Bronchus fibroblast of lung (primary cell): Measurements from ENCODE around the gene ARF1. TPM values are rescaled to one million over a fixed set of nuclear protein-coding genes. Genes with fewer than 3 reads are reported as not detected.

Experiments used
- total RNA-seq: library from RNA; depleted of rRNA; stranded (reverse); fragments of >200 nt; gene quantifications from 2 replicates; pipeline ENCODE4 v1.2.3, GENCODE V29; 2015

ARF1 gene
- 589 and 617 TPM in 2 replicates for total RNA-seq

GRCh38 chr1:228082214-228082917 lies at the start of gene ARF1:
ARF1 (plus strand) TSS chr1:228082708; CDS start chr1:228097115, 14,407 bp downstream.

DNA sequence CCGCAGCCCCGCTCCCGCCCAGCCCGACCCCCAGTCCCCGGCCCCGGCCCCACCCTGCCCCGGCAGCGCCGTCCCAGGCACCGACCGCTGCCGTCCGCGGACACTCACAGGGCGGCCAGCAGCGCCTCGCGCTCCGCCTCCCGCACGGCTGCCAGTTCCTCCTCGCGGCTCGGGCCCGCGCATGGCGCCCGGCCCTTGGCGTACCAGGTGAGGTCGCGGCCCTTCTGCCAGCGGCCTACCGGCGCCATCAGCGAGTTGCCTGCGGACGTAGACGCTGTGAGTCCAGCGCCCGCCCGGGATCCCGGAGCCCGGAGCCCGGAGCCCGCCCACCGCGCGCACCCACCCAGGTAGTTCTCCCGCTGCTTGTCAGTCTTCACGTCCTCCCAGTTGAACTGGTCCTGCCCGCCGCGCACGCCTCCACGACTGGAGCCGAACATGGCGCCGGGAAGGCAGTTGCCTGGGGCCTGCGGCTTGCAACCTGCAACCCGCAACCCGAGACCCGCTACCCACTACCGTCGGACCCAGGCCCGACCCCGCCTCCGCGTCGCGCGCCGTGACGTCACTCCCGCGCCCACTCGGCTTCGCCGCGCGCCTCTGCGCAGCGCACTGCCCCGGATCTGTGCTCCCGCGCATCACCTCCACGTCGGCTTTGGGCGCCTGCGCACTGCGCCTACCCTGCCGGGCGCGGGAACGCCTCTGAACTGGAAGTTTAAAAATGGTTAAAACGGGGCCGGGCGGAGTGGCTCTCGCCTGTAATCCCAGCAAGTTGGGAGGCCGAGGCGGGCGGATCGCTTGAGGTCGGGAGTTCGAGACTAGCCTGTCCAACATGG lies 20.5 kb downstream of the ARF1 start, which contains the start of gene C1orf35:
Gene C1orf35 (minus strand): TSS at position 535 of the 830 bp plus-strand sequence. CDS start 98 bp downstream, at position 437.

GRCh38 chr1:228109073-228109961 lies 26.8 kb downstream of the ARF1 start, which contains the start of gene MRPL55:
MRPL55 (minus strand) TSS chr1:228109299; CDS start chr1:228108260, 1,039 bp downstream.

DNA sequence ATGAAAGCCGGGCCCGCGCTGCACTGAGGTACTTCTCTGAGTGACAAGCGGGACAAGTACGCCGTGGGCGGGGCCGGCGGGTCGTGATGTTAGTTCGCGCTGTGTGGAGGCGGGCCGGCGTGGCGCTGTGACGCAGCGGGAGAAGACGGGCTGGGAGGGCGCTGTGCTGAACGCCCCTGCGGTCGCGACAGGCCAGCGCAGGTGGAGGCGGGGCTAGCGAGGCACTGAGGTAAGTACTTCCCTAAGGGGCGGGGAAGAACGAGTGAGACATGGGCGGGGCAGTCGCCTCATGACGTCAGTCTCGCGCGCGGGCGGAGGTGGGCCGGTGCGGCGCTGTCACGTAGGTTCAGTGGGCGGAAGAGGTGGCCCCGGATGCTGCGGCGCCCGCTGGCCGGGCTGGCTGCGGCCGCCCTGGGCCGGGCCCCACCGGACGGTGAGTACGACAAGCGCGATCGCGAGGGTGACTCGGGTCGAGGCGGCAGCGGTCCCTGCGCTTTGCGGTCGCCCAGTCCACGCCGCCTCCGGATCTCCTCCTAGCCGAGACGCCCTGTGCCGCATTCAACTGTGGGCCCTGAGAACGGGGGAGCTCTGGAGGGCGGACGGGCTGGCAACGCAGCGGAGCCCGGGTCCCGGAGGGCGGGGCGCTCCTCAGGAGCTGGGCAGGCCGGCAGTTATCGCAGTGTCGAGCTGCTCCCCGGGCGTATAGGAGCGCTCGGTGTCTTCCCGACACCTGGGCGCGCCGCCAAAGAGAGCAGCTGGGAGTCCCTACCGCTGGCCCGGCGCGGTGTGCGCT lies 57.6 kb downstream of the ARF1 start, which contains the start of gene GUK1:
Gene GUK1 (plus strand): TSS at position 349 of the 793 bp plus-strand sequence. CDS start 24 bp downstream, at position 373.

Other genes starting within 250 kb of the ARF1 start
- gene WNT9A, start 134.8 kb upstream of the ARF1 start, total RNA-seq, result 0.30 and 0.50 TPM in 2 replicates
- not detected in 2 replicates for gene WNT3A, start 75.7 kb upstream of the ARF1 start, total RNA-seq
- 12.6 and 16.0 TPM in 2 replicates for gene C1orf35, start 20.6 kb downstream of the ARF1 start, total RNA-seq
- 101 and 141 TPM in 2 replicates for gene MRPL55, start 26.6 kb downstream of the ARF1 start, total RNA-seq
- 258 and 320 TPM in 2 replicates for gene GUK1, start 57.6 kb downstream of the ARF1 start, total RNA-seq
- gene GJC2, start 67.2 kb downstream of the ARF1 start, total RNA-seq, result 1.9 and 2.4 TPM in 2 replicates
- 1.5 and 6.6 TPM in 2 replicates for gene IBA57, start 83.1 kb downstream of the ARF1 start, total RNA-seq
- 2.1 and 2.4 TPM in 2 replicates for gene OBSCN, start 125.3 kb downstream of the ARF1 start, total RNA-seq